Thyroid gland (tissue), 4 donors: ENCODE results near the gene CFAP97. TPM values are rescaled to one million over a fixed set of nuclear protein-coding genes. Genes with fewer than 3 reads are reported as not detected.
"Not testable (repeated sequence)": the region's sequence is repeated elsewhere in the genome, so short reads cannot be mapped to it uniquely, and the experiment has no call there.

Source experiments
- DNase-seq, 2 donors: peaks; one replicate each; pipeline ENCODE4 v3.0.0-alpha.2; 2019
- H3K27ac ChIP-seq, 3 donors: fragments of 200-600 bp; sonication (generic); 1 replicate in 2 of 3; 2 replicates in 1 of 3; pipeline ENCODE4 v1.5.1; 2016 to 2019; ENCODE audit warnings: mild to moderate bottlenecking in 1 of 3, moderate library complexity in 1 of 3
- H3K27me3 ChIP-seq: fragments of 200-600 bp; sonication (generic); one replicate; pipeline ENCODE4 v1.5.1; 2019
- H3K36me3 ChIP-seq, 2 donors: fragments of 200-600 bp; sonication (generic); one replicate each; pipeline ENCODE4 v1.5.1; 2016 to 2019
- H3K4me1 ChIP-seq, 2 donors: fragments of 200-600 bp; sonication (generic); one replicate each; pipeline ENCODE4 v1.5.1; 2017 to 2019
- H3K4me3 ChIP-seq, 3 donors: fragments of 200-600 bp; sonication (generic); replicated peaks in 1 of 3; 1 replicate in 2 of 3; 2 replicates in 1 of 3; pipeline ENCODE4 v1.5.1; 2016; ENCODE audit warnings: mild to moderate bottlenecking in 1 of 3
- H3K9me3 ChIP-seq: fragments of 200-600 bp; sonication (generic); one replicate; pipeline ENCODE4 v1.5.1; 2017
- POLR2A ChIP-seq, 2 donors: fragments of 450-650 bp; IDR thresholded peaks; one replicate each; pipeline ENCODE4 v1.6.1; 2017; ENCODE audit warnings: antibody characterized with exemption in 2 of 2, mild to moderate bottlenecking in 2 of 2, moderate library complexity in 1 of 2
- WGBS, 2 donors: methylation state at CpG; one replicate each; pipeline ENCODE4 v1.1.5; 2017; 5-methylcytosine and 5-hydroxymethylcytosine counted together
- intact Hi-C: fragments of 100-400 bp; cut with DNase I; formaldehyde crosslinking; loops from one replicate; pipeline ENCODE4 v1.15.1; 2023
- total RNA-seq, 4 donors: library from RNA; depleted of rRNA; stranded (reverse); fragments of >200 nt; gene quantifications; one replicate each; pipeline ENCODE4 v1.2.3, GENCODE V29; 2016
- TF ChIP-seq, protein P1 (sequence below), 6 experiments: fragments of 200-600 bp in 3 of 6; fragments of 450-650 bp in 3 of 6; sonication (generic) in 3 of 6; IDR thresholded peaks; one replicate each; pipeline ENCODE4 v1.5.1; 2016 to 2019; ENCODE audit warnings: antibody characterized with exemption in 6 of 6, mild to moderate bottlenecking in 2 of 6, inconsistent platforms in 1 of 6, moderate library complexity in 1 of 6

CFAP97 gene
- total RNA-seq, 4 donors from 2014 or later = 44.5 to 63.3 (median 59.1) TPM

DNA sequence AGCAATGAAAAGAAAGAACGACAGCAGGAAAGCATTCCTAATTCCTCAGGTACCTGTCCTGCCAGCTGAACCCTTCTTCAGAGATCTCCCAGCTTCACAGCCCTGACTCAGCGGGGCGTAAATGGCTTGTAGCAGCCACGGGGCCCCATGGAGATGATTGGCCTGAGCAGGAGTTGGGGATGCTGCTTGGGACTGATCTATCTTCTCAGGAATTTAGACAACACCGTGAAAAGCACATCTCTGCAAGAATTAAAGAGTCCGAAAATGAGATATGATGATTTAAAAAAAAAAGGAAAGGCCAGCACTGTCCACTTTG, 83.2 kb downstream of the CFAP97 start:
- Histone ChIP-seq H3K9me3 (no peaks in the 10 kb centered on the region), H3K36me3 (no peaks in the 10 kb centered on the region), H3K27me3 (no peaks in the 10 kb centered on the region), H3K27ac (peak overlapping the region; percentile 85 to 90 (median 90)), H3K4me1 (peaks cover 12 to 14% of the 10 kb centered on the region in 2 donors), H3K4me3 (no peak overlapping the region)
- no peak for TF ChIP-seq POLR2A (IDR thresholded peaks at IDR 0.05)
- TF ChIP-seq, protein P1, sequence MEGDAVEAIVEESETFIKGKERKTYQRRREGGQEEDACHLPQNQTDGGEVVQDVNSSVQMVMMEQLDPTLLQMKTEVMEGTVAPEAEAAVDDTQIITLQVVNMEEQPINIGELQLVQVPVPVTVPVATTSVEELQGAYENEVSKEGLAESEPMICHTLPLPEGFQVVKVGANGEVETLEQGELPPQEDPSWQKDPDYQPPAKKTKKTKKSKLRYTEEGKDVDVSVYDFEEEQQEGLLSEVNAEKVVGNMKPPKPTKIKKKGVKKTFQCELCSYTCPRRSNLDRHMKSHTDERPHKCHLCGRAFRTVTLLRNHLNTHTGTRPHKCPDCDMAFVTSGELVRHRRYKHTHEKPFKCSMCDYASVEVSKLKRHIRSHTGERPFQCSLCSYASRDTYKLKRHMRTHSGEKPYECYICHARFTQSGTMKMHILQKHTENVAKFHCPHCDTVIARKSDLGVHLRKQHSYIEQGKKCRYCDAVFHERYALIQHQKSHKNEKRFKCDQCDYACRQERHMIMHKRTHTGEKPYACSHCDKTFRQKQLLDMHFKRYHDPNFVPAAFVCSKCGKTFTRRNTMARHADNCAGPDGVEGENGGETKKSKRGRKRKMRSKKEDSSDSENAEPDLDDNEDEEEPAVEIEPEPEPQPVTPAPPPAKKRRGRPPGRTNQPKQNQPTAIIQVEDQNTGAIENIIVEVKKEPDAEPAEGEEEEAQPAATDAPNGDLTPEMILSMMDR (IDR thresholded peaks at IDR 0.05) = no peak
- intact Hi-C loops = no loop called here
- 59 to 67% methylated on average over 6 of the region's 6 CpGs for WGBS, 2 donors
- DNase-seq = peak; percentile 57 to 68

DNA sequence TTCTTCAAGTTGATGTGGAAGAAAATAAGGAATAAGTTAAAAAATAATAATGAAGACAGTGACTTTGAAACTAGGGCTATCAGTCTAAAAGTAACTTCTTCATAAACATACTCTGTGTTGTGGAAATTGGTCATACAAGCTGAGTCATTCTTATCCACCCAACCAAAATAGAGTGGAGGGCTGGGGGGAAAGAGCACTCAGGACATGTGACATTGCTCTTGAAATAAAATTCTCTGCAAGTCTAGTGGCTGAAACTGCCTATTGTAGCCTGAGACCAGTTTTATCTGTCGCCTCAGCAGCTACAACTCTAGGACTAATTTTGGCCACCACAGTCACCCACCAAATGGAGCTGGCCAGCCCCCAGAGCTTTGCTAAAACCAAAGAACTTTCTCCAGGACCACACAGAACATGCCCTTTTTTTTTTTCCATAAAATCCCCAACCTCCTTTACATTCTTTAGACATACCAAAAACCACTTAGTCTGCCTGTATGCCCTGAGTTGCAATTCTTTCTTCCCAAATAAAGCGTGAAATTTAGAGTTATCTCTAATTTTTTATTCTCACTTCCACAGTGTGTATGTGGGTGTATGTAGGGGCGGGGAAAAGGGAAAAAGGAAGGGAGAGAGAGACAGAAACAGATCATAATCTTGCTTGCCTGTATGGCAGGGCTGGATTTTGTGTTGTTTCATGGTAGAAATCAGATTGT, 83.7 kb downstream of the CFAP97 start:
- Histone ChIP-seq H3K27me3 (no peaks in the 10 kb centered on the region), H3K4me1 (peaks cover 13 to 15% of the 10 kb centered on the region in 2 donors), H3K36me3 (no peaks in the 10 kb centered on the region), H3K9me3 (no peaks in the 10 kb centered on the region), H3K27ac (peak overlapping the region; percentile 85 to 90 (median 90)), H3K4me3 (no peak overlapping the region)
- peak; percentile 71 to 73 for DNase-seq
- intact Hi-C loops = no loop called here
- WGBS, 2 donors = 46 to 50% methylated on average over 3 of the region's 3 CpGs
- TF ChIP-seq, protein P1 (IDR thresholded peaks at IDR 0.05) = peak in 1 of 6 experiments; percentile 16
- TF ChIP-seq POLR2A (IDR thresholded peaks at IDR 0.05) = peak in 1 of 2 donors; percentile 59

DNA sequence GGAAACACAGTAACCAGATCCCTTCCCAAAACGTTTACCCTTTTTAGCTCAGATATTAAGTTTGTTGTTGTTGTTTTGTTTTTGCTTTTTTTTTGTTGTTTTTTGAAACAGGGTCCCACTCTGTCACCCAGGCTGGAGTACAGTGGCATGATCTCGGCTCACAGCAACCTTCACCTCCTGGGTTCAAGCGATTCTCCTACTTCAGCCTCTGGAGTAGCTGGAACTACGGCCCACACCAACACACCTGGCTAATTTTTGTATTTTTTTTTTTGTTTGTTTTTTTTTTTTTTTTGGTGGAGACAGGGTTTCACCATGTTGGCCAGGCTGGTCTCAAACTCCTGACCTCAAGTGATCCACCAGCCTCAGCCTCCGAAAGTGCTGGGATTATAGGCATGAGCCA, 84.3 kb downstream of the CFAP97 start:
- 68 to 70% methylated on average over 5 of the region's 5 CpGs for WGBS, 2 donors
- intact Hi-C loops, H3K9me3 ChIP-seq, H3K27me3 ChIP-seq, H3K36me3 ChIP-seq, DNase-seq, H3K4me3 ChIP-seq: not testable (repeated sequence)
- Histone ChIP-seq H3K4me1 (peaks cover 13 to 15% of the 10 kb centered on the region in 2 donors), H3K27ac (peak overlapping the region; percentile 85 to 90 (median 90))

DNA sequence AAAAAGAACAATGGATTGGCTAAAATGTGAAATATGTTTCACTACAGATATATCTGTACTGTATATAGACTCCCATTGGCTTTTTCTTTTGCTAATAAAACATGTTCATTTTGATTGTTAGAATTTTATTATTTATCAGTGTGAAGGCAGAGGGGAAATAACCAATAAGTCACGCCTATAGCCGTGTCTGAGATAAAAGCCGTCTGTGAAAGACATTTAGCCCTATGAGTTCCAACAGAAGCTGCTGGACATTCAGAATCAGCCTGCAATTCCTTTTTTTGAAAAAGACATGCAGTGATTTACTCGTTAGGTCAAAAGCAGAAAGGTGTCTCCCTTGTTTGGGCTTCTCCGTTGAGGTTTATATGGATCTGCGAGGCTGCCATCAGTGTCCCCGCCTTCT, 84.9 kb downstream of the CFAP97 start:
- H3K36me3 ChIP-seq = no peaks in the 10 kb centered on the region
- H3K4me1 ChIP-seq = peaks cover 13 to 15% of the 10 kb centered on the region in 2 donors
- TF ChIP-seq POLR2A (IDR thresholded peaks at IDR 0.05) = no peak
- TF ChIP-seq, protein P1 (IDR thresholded peaks at IDR 0.05) = no peak
- H3K27ac ChIP-seq = peak overlapping the region in 1 of 3 donors; percentile 90
- WGBS, 2 donors = 97% methylated on average over 7 of the region's 7 CpGs
- DNase-seq = no peak
- H3K27me3 ChIP-seq = no peaks in the 10 kb centered on the region
- intact Hi-C loops = no loop called here
- no peak overlapping the region for H3K4me3 ChIP-seq
- no peaks in the 10 kb centered on the region for H3K9me3 ChIP-seq

DNA sequence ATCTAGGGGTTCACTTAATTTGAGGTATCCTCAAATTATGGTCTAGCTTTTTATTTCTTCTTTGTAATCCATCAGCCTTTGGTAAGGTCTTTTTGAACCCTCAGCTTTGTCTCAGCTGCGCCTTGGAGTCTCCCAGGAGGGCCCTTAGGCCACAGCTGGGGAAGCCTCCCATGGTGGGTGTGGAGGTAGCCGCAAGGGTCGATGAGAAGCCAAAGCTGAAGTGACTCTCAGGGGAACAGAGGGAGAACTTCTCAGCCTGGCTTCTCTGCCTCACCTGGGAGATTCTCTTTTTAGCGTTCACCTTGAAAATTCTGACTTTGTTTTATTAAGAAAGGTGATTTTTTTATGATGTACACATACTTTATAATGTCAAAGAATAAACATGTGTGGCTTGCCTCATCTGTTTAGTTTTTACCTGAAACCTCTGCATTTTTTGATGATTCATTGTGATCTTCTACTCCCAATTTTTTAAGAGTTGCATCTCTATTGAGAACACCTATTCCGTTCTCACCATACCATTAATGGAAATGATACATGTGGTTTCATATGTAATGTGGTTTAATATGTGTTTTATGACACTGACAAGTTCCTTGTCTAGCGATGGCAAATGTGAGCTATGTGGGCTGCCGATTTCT, 86.4 kb downstream of the CFAP97 start:
- H3K9me3 ChIP-seq = no peaks in the 10 kb centered on the region
- no peak for DNase-seq
- no peak overlapping the region for H3K4me3 ChIP-seq
- H3K27ac ChIP-seq = no peak overlapping the region
- no peaks in the 10 kb centered on the region for H3K36me3 ChIP-seq
- intact Hi-C loops = no loop called here
- H3K27me3 ChIP-seq = no peaks in the 10 kb centered on the region
- WGBS, 2 donors = 80 to 82% methylated on average over 7 of the region's 7 CpGs
- H3K4me1 ChIP-seq = peaks cover 20 to 21% of the 10 kb centered on the region in 2 donors
- no peak for TF ChIP-seq POLR2A (IDR thresholded peaks at IDR 0.05)
- TF ChIP-seq, protein P1 (IDR thresholded peaks at IDR 0.05) = no peak
